ENCODE results near the gene CELA2A. TPM values are rescaled to one million over a fixed set of nuclear protein-coding genes. Genes with fewer than 3 reads are reported as not detected.

CELA2A gene
- total and polyA plus RNA-seq, 4 donors = 0.11 to 1.5 (median 0.20) TPM; not detected in 1

GRCh38 chr1:15413563-15414444, 42.7 kb upstream of the CELA2A start:
- DNase-seq (no peak), ATAC-seq (ENCODE audit: insufficient read depth, low FRiP score) (no peak)
- WGBS, 2 donors = 89 to 93% methylated on average over 20 of the region's 20 CpGs
- H3K27ac ChIP-seq (ENCODE audit: low read depth in 1 of 2, low read length in 1 of 2) = no peak overlapping the region
- no peaks in the 10 kb centered on the region for H3K9me3 ChIP-seq (ENCODE audit: control insufficient read depth in 4 of 4, insufficient read depth in 3 of 4, low read length in 3 of 4)
- H3K9ac ChIP-seq (ENCODE audit: insufficient read depth in 1 of 2, low read length in 2 of 2) = no peak overlapping the region
- peaks cover 0 to under 1% (median 0%) of the 10 kb centered on the region in 4 donors for H3K36me3 ChIP-seq (ENCODE audit: control insufficient read depth in 4 of 4, insufficient read depth in 4 of 4, low read length in 4 of 4)
- no peaks in the 10 kb centered on the region for H3K27me3 ChIP-seq (ENCODE audit: control insufficient read depth in 3 of 3, insufficient read depth in 3 of 3, low read length in 2 of 3)
- no peak for TF ChIP-seq CTCF (IDR thresholded peaks at IDR 0.05; ENCODE audit: control extremely low read depth, extremely low read depth)
- H3K4me3 ChIP-seq = no peak overlapping the region
- peaks cover 0 to 18% (median 6%) of the 10 kb centered on the region in 5 donors for H3K4me1 ChIP-seq (ENCODE audit: control insufficient read depth in 5 of 5, insufficient read depth in 5 of 5, low read length in 5 of 5)

GRCh38 chr1:15414445-15414983, 42.0 kb upstream of the CELA2A start:
- peaks cover 0 to 19% (median 6%) of the 10 kb centered on the region in 5 donors for H3K4me1 ChIP-seq (ENCODE audit: control insufficient read depth in 5 of 5, insufficient read depth in 5 of 5, low read length in 5 of 5)
- H3K36me3 ChIP-seq (ENCODE audit: control insufficient read depth in 4 of 4, insufficient read depth in 4 of 4, low read length in 4 of 4) = peaks cover 0 to 2% (median 0%) of the 10 kb centered on the region in 4 donors
- 93 to 94% methylated on average over 10 of the region's 10 CpGs for WGBS, 2 donors
- H3K9ac ChIP-seq (ENCODE audit: insufficient read depth in 1 of 2, low read length in 2 of 2) = no peak overlapping the region
- H3K27ac ChIP-seq (ENCODE audit: low read depth in 1 of 2, low read length in 1 of 2) = no peak overlapping the region
- no peak overlapping the region for H3K4me3 ChIP-seq
- H3K9me3 ChIP-seq (ENCODE audit: control insufficient read depth in 4 of 4, insufficient read depth in 3 of 4, low read length in 3 of 4) = no peaks in the 10 kb centered on the region
- DNase-seq (no peak), ATAC-seq (ENCODE audit: insufficient read depth, low FRiP score) (no peak)
- no peaks in the 10 kb centered on the region for H3K27me3 ChIP-seq (ENCODE audit: control insufficient read depth in 3 of 3, insufficient read depth in 3 of 3, low read length in 2 of 3)
- no peak for TF ChIP-seq CTCF (IDR thresholded peaks at IDR 0.05; ENCODE audit: control extremely low read depth, extremely low read depth)

DNA sequence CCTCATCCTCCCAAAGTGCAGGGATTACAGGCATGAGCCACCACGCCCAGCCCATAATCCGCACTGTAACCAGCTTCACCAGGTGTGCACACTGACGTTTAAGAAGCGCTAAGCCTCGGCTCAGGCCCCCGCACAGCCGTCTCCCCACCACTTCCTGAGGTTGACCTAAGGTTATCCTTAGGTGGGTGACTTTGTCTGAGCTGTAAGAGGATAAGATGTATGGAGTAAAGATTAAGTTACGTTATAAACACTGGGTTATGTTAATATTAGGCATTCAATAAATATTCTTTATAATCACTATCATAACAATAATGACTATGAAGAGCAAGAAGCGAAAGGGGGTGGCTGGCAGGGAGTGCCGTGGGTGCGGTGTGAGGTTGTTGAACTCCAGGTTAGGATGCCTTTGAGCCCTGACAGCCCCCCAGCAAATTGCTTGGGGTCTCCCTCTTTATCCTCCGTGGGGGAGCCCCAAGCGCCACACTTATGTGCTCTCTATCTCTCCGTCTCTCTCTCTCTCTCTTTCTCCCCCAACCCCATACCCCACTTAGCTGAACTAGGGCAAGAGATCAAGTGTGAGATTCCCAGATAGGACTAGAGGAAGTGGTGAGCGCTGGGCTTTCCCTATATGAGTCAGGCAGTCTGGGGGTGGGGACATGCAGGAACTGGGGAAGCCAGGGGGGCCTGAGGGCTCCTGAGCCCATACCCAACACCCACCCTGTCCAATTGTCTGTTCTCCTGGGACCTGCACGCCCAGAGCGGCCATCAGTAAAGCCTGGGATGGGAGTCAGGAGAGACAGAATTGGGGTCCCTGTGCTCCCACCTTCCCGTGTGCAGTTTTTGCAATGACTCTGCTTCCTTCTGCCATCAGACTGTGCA, 39.2 kb upstream of the CELA2A start:
- H3K27ac ChIP-seq (ENCODE audit: low read depth in 1 of 2, low read length in 1 of 2) = peak overlapping the region; percentile 27 to 64
- H3K9me3 ChIP-seq (ENCODE audit: control insufficient read depth in 4 of 4, insufficient read depth in 3 of 4, low read length in 3 of 4) = no peaks in the 10 kb centered on the region
- no peak overlapping the region for H3K4me3 ChIP-seq
- peaks cover 0 to 2% (median 0%) of the 10 kb centered on the region in 4 donors for H3K36me3 ChIP-seq (ENCODE audit: control insufficient read depth in 4 of 4, insufficient read depth in 4 of 4, low read length in 4 of 4)
- H3K9ac ChIP-seq (ENCODE audit: insufficient read depth in 1 of 2, low read length in 2 of 2) = no peak overlapping the region
- DNase-seq (no peak), ATAC-seq (ENCODE audit: insufficient read depth, low FRiP score) (peak; percentile 52)
- peaks cover 0 to 17% (median 0%) of the 10 kb centered on the region in 5 donors for H3K4me1 ChIP-seq (ENCODE audit: control insufficient read depth in 5 of 5, insufficient read depth in 5 of 5, low read length in 5 of 5)
- no peak for TF ChIP-seq CTCF (IDR thresholded peaks at IDR 0.05; ENCODE audit: control extremely low read depth, extremely low read depth)
- no peaks in the 10 kb centered on the region for H3K27me3 ChIP-seq (ENCODE audit: control insufficient read depth in 3 of 3, insufficient read depth in 3 of 3, low read length in 2 of 3)
- 37 to 56% methylated on average over 18 of the region's 18 CpGs for WGBS, 2 donors
